DND-41 (cell line): ENCODE data around the gene SPHK1.
"Not testable (repeated sequence)": the region's sequence is repeated elsewhere in the genome, so short reads cannot be mapped to it uniquely, and the experiment has no call there.

ENCODE experiments used
- CTCF ChIP-seq: IDR thresholded peaks from 2 replicates; pipeline ENCODE4 v1.5.1; 2012; ENCODE audit warnings: borderline replicate concordance, low read length, moderate library complexity, mild to moderate bottlenecking; ENCODE audit not compliant: poor library complexity, severe bottlenecking; ENCODE audit errors: extremely low read depth
- EZH2 ChIP-seq: IDR thresholded peaks from 3 replicates; pipeline ENCODE4 v1.6.1; 2012; ENCODE audit warnings: borderline replicate concordance, low read depth, mild to moderate bottlenecking, moderate library complexity, low read length, inconsistent platforms; ENCODE audit not compliant: severe bottlenecking

DNA sequence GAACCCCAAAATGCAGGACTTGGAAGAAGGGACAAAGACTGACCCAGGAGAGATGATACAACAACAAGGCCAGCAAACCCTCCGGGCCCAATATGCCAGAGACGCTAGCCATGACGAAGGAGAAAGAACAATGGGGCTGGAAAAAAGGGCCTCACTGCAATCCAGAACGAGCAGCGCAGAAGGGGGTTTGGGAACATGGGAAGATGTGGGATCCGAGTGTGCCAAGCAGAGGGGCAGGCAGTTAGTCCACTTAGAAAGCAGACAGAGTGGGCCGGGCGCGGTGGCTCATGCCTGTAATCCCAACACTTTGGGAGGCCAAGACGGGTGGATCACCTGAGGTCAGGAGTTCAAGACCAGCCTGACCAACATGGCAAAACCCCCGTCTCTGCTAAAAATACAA lies 37.5 kb upstream of the SPHK1 start:
- TF ChIP-seq CTCF, EZH2: not testable (repeated sequence)
